DMS53 treated with DMSO at 0.1 percent for 48 hours (cell line): ENCODE data around the gene SLC25A19.
"Not testable (repeated sequence)": the region's sequence is repeated elsewhere in the genome, so short reads cannot be mapped to it uniquely, and the experiment has no call there.

Source experiments
- DNase-seq: peaks from one replicate; lab custom pipeline; 2025; ENCODE audit not compliant: unreplicated experiment; lab: John Stamatoyannopoulos, UW

SLC25A19 gene

GRCh38 chr17:75267411-75268232 lies 21.6 kb downstream of the SLC25A19 start:
- DNase-seq: peak; percentile 81

- no peak for DNase-seq
These were observed 22.2 kb downstream of the SLC25A19 start for GRCh38 chr17:75267153-75267410.

GRCh38 chr17:75266316-75267152 lies 22.7 kb downstream of the SLC25A19 start:
- DNase-seq: no peak

- no peak for DNase-seq
These were observed 23.5 kb downstream of the SLC25A19 start for GRCh38 chr17:75265614-75266315.

- DNase-seq: no peak
These were observed 26.2 kb downstream of the SLC25A19 start for GRCh38 chr17:75263055-75263454.

- DNase-seq: peak; percentile 11
These were observed 27.1 kb downstream of the SLC25A19 start for GRCh38 chr17:75262112-75262606.

GRCh38 chr17:75261336-75262111 lies 27.7 kb downstream of the SLC25A19 start, which contains the start of the genes GGA3 and MRPS7:
Gene GGA3 (minus strand): TSS chr17:75261606. CDS start chr17:75261587, 19 bp downstream.
Gene MRPS7 (plus strand): TSS chr17:75261879. CDS start chr17:75261901, 22 bp downstream.
- DNase-seq: peak; percentile 88

- no peak for DNase-seq
These were observed 28.4 kb downstream of the SLC25A19 start for GRCh38 chr17:75260641-75261335.

- not testable (repeated sequence) for DNase-seq
These were observed 32.0 kb downstream of the SLC25A19 start for GRCh38 chr17:75257228-75257627.

- not testable (repeated sequence) for DNase-seq
These were observed 33.1 kb downstream of the SLC25A19 start for GRCh38 chr17:75255954-75256698.

- DNase-seq: no peak
These were observed 37.0 kb downstream of the SLC25A19 start for GRCh38 chr17:75252039-75252816.

GRCh38 chr17:75250009-75250471 lies 39.2 kb downstream of the SLC25A19 start:
- no peak for DNase-seq

- DNase-seq: no peak
These were observed 39.7 kb downstream of the SLC25A19 start for GRCh38 chr17:75249564-75249963.

GRCh38 chr17:75246404-75246803 lies 42.8 kb downstream of the SLC25A19 start:
- DNase-seq: no peak

GRCh38 chr17:75245011-75245410 lies 44.2 kb downstream of the SLC25A19 start:
- no peak for DNase-seq

- DNase-seq: no peak
These were observed 44.9 kb downstream of the SLC25A19 start for GRCh38 chr17:75244133-75244866.

- no peak for DNase-seq
These were observed 46.7 kb downstream of the SLC25A19 start for GRCh38 chr17:75242461-75243042.
